GM18909 (cell line): ENCODE results near the gene EGR2.

Experiments used
- ATAC-seq: cut with Tn5 transposase; IDR thresholded peaks from one replicate; pipeline ENCODE4 v1.9.1; 2021; ENCODE audit warnings: mild to moderate bottlenecking; ENCODE audit not compliant: unreplicated experiment, poor library complexity

EGR2 gene

GRCh38 chr10:62819141-62819920 lies 3.2 kb upstream of the EGR2 start:
- ATAC-seq: no peak

- ATAC-seq: no peak
Observed at GRCh38 chr10:62818426-62819011, 2.4 kb upstream of the EGR2 start.

- ATAC-seq: peak; percentile 40
Observed at GRCh38 chr10:62817766-62818425, 1.7 kb upstream of the EGR2 start.

- peak; percentile 22 for ATAC-seq
Observed at GRCh38 chr10:62817121-62817765, 1.1 kb upstream of the EGR2 start.

GRCh38 chr10:62816076-62816330 lies 163 bp downstream of the EGR2 start:
- ATAC-seq: no peak

GRCh38 chr10:62815381-62816075 lies 638 bp downstream of the EGR2 start:
- no peak for ATAC-seq

- no peak for ATAC-seq
Observed at GRCh38 chr10:62814756-62815380, 1.3 kb downstream of the EGR2 start.

GRCh38 chr10:62813981-62814380 lies 2.2 kb downstream of the EGR2 start:
- ATAC-seq: no peak

- no peak for ATAC-seq
Observed at GRCh38 chr10:62813453-62813852, 2.7 kb downstream of the EGR2 start.

GRCh38 chr10:62812672-62813439 lies 3.3 kb downstream of the EGR2 start:
- ATAC-seq: no peak

GRCh38 chr10:62811159-62811875 lies 4.8 kb downstream of the EGR2 start:
- ATAC-seq: peak; percentile 50

GRCh38 chr10:62810156-62810902 lies 5.8 kb downstream of the EGR2 start:
- ATAC-seq: no peak

- ATAC-seq: no peak
Observed at GRCh38 chr10:62806251-62806650, 9.9 kb downstream of the EGR2 start.

- ATAC-seq: peak; percentile 2
Observed at GRCh38 chr10:62805231-62806099, 10.7 kb downstream of the EGR2 start.

GRCh38 chr10:62804356-62805230 lies 11.6 kb downstream of the EGR2 start, which contains the start of gene ADO:
Gene ADO (plus strand): TSS chr10:62804720. CDS start chr10:62805060, 340 bp downstream.
- ATAC-seq: peak; percentile 91

- no peak for ATAC-seq
Observed at GRCh38 chr10:62803724-62804355, 12.3 kb downstream of the EGR2 start.
